Peyer's patch (tissue), 4 donors: Measurements from ENCODE around the gene CIP2A.

Experiments used
- POLR2A ChIP-seq, 2 donors: fragments of 450-650 bp; IDR thresholded peaks; one replicate each; pipeline ENCODE4 v1.5.1; 2017; ENCODE audit warnings: antibody characterized with exemption in 2 of 2, mild to moderate bottlenecking in 2 of 2, moderate library complexity in 2 of 2
- TF ChIP-seq, protein P1 (sequence below), 6 experiments: fragments of 450-650 bp in 4 of 6; fragments of 200-600 bp in 2 of 6; sonication (generic) in 1 of 6; IDR thresholded peaks; one replicate each; pipeline ENCODE4 v1.5.1; 2017 to 2019; ENCODE audit warnings: antibody characterized with exemption in 6 of 6, mild to moderate bottlenecking in 3 of 6, moderate library complexity in 1 of 6

DNA sequence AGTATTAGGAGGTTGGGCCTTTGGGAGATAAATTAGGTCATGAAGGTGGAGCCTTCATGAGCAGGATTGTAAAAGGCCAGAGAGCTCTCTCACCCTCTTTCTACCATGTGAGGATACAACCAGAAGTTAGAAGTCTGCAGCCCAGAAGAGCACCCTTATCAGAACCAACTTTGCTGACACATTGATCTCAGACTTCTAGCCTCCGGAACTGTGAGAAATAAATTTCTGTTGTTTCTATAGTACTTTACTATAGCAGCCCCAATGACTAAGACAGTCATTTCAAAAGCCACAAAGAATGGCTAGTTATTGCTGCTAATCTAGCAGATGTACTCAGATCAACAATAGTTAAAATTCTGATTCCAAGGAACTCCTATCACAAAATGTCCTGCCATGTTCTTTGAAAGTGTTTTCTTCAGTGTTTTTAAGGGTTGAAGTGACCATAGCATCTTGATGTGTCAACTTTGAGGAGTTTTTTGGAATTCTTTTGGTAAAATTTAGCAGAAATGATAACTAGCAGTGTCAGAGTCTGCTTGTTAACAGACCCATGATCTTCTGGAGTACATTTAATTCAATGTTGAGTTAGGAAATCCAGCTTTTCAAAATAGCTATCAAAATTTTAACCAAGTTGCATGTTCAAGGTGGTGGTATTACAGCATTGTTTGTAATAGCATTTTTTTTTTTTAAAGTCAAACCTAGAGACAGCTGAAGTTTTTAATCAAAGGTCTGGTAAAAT lies 10.6 kb upstream of the CIP2A start:
- TF ChIP-seq, protein P1, sequence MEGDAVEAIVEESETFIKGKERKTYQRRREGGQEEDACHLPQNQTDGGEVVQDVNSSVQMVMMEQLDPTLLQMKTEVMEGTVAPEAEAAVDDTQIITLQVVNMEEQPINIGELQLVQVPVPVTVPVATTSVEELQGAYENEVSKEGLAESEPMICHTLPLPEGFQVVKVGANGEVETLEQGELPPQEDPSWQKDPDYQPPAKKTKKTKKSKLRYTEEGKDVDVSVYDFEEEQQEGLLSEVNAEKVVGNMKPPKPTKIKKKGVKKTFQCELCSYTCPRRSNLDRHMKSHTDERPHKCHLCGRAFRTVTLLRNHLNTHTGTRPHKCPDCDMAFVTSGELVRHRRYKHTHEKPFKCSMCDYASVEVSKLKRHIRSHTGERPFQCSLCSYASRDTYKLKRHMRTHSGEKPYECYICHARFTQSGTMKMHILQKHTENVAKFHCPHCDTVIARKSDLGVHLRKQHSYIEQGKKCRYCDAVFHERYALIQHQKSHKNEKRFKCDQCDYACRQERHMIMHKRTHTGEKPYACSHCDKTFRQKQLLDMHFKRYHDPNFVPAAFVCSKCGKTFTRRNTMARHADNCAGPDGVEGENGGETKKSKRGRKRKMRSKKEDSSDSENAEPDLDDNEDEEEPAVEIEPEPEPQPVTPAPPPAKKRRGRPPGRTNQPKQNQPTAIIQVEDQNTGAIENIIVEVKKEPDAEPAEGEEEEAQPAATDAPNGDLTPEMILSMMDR (IDR thresholded peaks at IDR 0.05), result no peak
- no peak for TF ChIP-seq POLR2A (IDR thresholded peaks at IDR 0.05)
